A549 (cell line): ENCODE measurements around the gene TCL1A. TPM values are rescaled to one million over a fixed set of nuclear protein-coding genes. Genes with fewer than 3 reads are reported as not detected.

Source experiments
- ATAC-seq, 2 experiments: fragments of 200-7000 bp in 1 of 2; fragments of >200 bp in 1 of 2; cut with Nextera tagmentation in 1 of 2; cut with Tn5 transposase in 1 of 2; 3 replicates each; pipeline versions ENCODE4 v1.8.0 to v1.9.1; 2018 to 2020; ENCODE audit warnings: mild to moderate bottlenecking in 1 of 2, moderate library complexity in 1 of 2
- CTCF ChIA-PET: fragments of 300-600 bp; sonication (Branson Sonifier 250); formaldehyde crosslinking; extraction: SDS; loops from one replicate; lab custom pipeline; 2021; ENCODE audit warnings: antibody characterized with exemption, inconsistent platforms; lab: Yijun Ruan, JAX
- POLR2A ChIA-PET: fragments of 350-600 bp; formaldehyde crosslinking; extraction: SDS; loops from one replicate; lab custom pipeline; 2021; ENCODE audit warnings: antibody characterized with exemption, inconsistent platforms; lab: Yijun Ruan, JAX
- DNase-seq, 2 experiments: peaks; one replicate each; pipeline versions ENCODE4 v3.0.0 to v3.0.0-alpha.2; 2011 to 2016; ENCODE audit warnings: low read depth in 1 of 2, low spot score in 1 of 2
- FAIRE-seq: peaks from 2 replicates; lab custom pipeline; 2011; peaks lifted over from hg19 to GRCh38; lab: Jason Lieb, UNC
- H3K27ac ChIP-seq, 2 experiments: fragments of >200 bp; sonication (Bioruptor Twin); formaldehyde crosslinking; 3 replicates each; pipeline ENCODE4 v1.5.1; 2016 to 2017
- H3K4me1 ChIP-seq: fragments of >200 bp; sonication (Bioruptor Twin); formaldehyde crosslinking; 3 replicates; pipeline ENCODE4 v1.6.1; 2016
- H3K4me2 ChIP-seq: fragments of >200 bp; sonication (Bioruptor Twin); formaldehyde crosslinking; 3 replicates; pipeline ENCODE4 v1.6.1; 2016
- H3K4me3 ChIP-seq: fragments of >200 bp; sonication (Bioruptor Twin); formaldehyde crosslinking; 3 replicates; pipeline ENCODE4 v1.5.1; 2016
- H3K9me3 ChIP-seq: fragments of >200 bp; sonication (Bioruptor Twin); formaldehyde crosslinking; 3 replicates; pipeline ENCODE4 v1.6.1; 2016
- ATOH8 ChIP-seq: fragments of 250-450 bp; sonication (Bioruptor Pico); IDR thresholded peaks from 2 replicates; pipeline ENCODE4 v1.5.0; 2020; ENCODE audit warnings: low read depth, mild to moderate bottlenecking, moderate library complexity
- CHD4 ChIP-seq: fragments of 200-600 bp; sonication (generic); IDR thresholded peaks from 2 replicates; pipeline ENCODE4 v1.6.1; 2016; ENCODE audit warnings: antibody characterized with exemption, mild to moderate bottlenecking, borderline replicate concordance
- E2F6 ChIP-seq: IDR thresholded peaks from 2 replicates; pipeline ENCODE4 v1.6.1; 2012; ENCODE audit warnings: low read depth, borderline replicate concordance
- EP300 ChIP-seq, 2 experiments: fragments of >200 bp; sonication (Bioruptor Twin); formaldehyde crosslinking; IDR thresholded peaks; 2 replicates in 1 of 2; 3 replicates in 1 of 2; pipeline ENCODE4 v1.6.1; 2016 to 2017
- ESRRA ChIP-seq: fragments of 150-350 bp; IDR thresholded peaks from 2 replicates; pipeline ENCODE4 v1.6.1; 2014; ENCODE audit warnings: mild to moderate bottlenecking, low read length, borderline replicate concordance
- FOSB ChIP-seq: fragments of 250-450 bp; sonication (Bioruptor Pico); IDR thresholded peaks from 2 replicates; pipeline ENCODE4 v1.5.0; 2020; ENCODE audit warnings: mild to moderate bottlenecking, moderate library complexity
- FOSL2 ChIP-seq, 2 experiments: fragments of 450-650 bp in 1 of 2; fragments of >200 bp in 1 of 2; sonication (Bioruptor Twin) in 1 of 2; formaldehyde crosslinking; IDR thresholded peaks; 2 replicates each; pipeline versions ENCODE4 v1.5.0 to v1.6.1; 2016 to 2020; ENCODE audit warnings: mild to moderate bottlenecking in 1 of 2, moderate library complexity in 1 of 2
- FOXS1 ChIP-seq: fragments of 250-450 bp; sonication (Bioruptor Pico); IDR thresholded peaks from 2 replicates; pipeline ENCODE4 v1.5.0; 2020; ENCODE audit warnings: mild to moderate bottlenecking, moderate library complexity
- HOXA7 ChIP-seq: fragments of 250-450 bp; sonication (Bioruptor Pico); IDR thresholded peaks from 2 replicates; pipeline ENCODE4 v1.5.0; 2020; ENCODE audit warnings: mild to moderate bottlenecking, moderate library complexity
- HOXB13 ChIP-seq: fragments of 250-450 bp; sonication (Bioruptor Pico); IDR thresholded peaks from 2 replicates; pipeline ENCODE4 v1.5.0; 2020; ENCODE audit warnings: low read depth, mild to moderate bottlenecking, moderate library complexity
- MYC ChIP-seq: IDR thresholded peaks from 2 replicates; pipeline ENCODE4 v1.6.1; 2012; ENCODE audit warnings: mild to moderate bottlenecking, inconsistent platforms, low read length, improper control_type of control experiment, borderline replicate concordance
- PBX3 ChIP-seq: IDR thresholded peaks from 2 replicates; pipeline ENCODE4 v1.6.1; 2012
- PHF8 ChIP-seq: fragments of 200-600 bp; sonication (generic); IDR thresholded peaks from 2 replicates; pipeline ENCODE4 v1.6.1; 2016; ENCODE audit warnings: low read depth, mild to moderate bottlenecking, antibody characterized with exemption, moderate library complexity, borderline replicate concordance
- POLR2A ChIP-seq: IDR thresholded peaks from 2 replicates; pipeline ENCODE4 v1.6.1; 2012; ENCODE audit warnings: mild to moderate bottlenecking, low read length
- RARB ChIP-seq: fragments of 250-450 bp; sonication (Bioruptor Pico); IDR thresholded peaks from 2 replicates; pipeline ENCODE4 v1.8.0; 2021; ENCODE audit warnings: mild to moderate bottlenecking, moderate library complexity
- ZNF302 ChIP-seq: fragments of 250-450 bp; sonication (Bioruptor Pico); IDR thresholded peaks from 2 replicates; pipeline ENCODE4 v1.9.0; 2021; ENCODE audit warnings: inconsistent platforms, mild to moderate bottlenecking, moderate library complexity
- ZSCAN20 ChIP-seq: fragments of 250-450 bp; sonication (Bioruptor Pico); IDR thresholded peaks from 2 replicates; pipeline ENCODE4 v1.8.0; 2022; ENCODE audit warnings: mild to moderate bottlenecking, moderate library complexity
- WGBS: methylation state at CpG from one replicate; pipeline ENCODE4 v1.1.6; 2017; ENCODE audit errors: missing lambda C conversion rate; 5-methylcytosine and 5-hydroxymethylcytosine counted together
- polyA plus RNA-seq, 4 experiments: library from polyadenylated mRNA; depleted of rRNA in 3 of 4; stranded (reverse); fragments of >200 nt; fragmentation: RNase III in 1 of 4; extraction: RNeasy Plus Mini Kit Qiagen cat#74134 plus additional on column Dnase treatment in 1 of 4; gene quantifications; 2 replicates in 3 of 4; 3 replicates in 1 of 4; pipeline ENCODE4 v1.2.3, GENCODE V29; 2011 to 2017

Gene TCL1A
- polyA plus RNA-seq, 2 of the 4 experiments (the other 2 are of a cell fraction), result not detected

- 22% methylated on average over 4 of the region's 4 CpGs for WGBS
- no peak for FAIRE-seq
- no peak for TF ChIP-seq EP300 (IDR thresholded peaks at IDR 0.05)
- no peak for TF ChIP-seq ZSCAN20 (CRISPR knock-in tag)
- TF ChIP-seq ZNF302 (CRISPR knock-in tag), result no peak
- TF ChIP-seq MYC, result no peak
- no peak for TF ChIP-seq ATOH8 (CRISPR knock-in tag)
- TF ChIP-seq CHD4, result no peak
- TF ChIP-seq HOXB13 (CRISPR knock-in tag), result no peak
- TF ChIP-seq POLR2A, result no peak
These were observed 36.6 kb downstream of the TCL1A start for GRCh38 chr14:95677179-95677835.

GRCh38 chr14:95675486-95675885 is 38.4 kb downstream of the TCL1A start:
- Histone ChIP-seq H3K27ac (no peak overlapping the region), H3K4me2 (no peak overlapping the region), H3K4me3 (no peak overlapping the region), H3K4me1 (no peaks in the 10 kb centered on the region), H3K9me3 (no peaks in the 10 kb centered on the region)
- ChIA-PET CTCF (no interaction called here), POLR2A (no interaction called here)
- FAIRE-seq (no peak), ATAC-seq (no peak), DNase-seq (no peak)
- 31% methylated on average over 4 of the region's 4 CpGs for WGBS
- TF ChIP-seq HOXA7 (no peak), FOXS1 (CRISPR knock-in tag) (no peak), EP300 (IDR thresholded peaks at IDR 0.05) (no peak), E2F6 (no peak), CHD4 (no peak), RARB (CRISPR knock-in tag) (no peak), PHF8 (no peak), PBX3 (no peak), FOSL2 (IDR thresholded peaks at IDR 0.05) (no peak), FOSL2 (CRISPR knock-in tag; IDR thresholded peaks at IDR 0.05) (no peak)

More at GRCh38 chr14:95677179-95677835, 36.6 kb downstream of the TCL1A start:
- ChIA-PET CTCF (no interaction called here), POLR2A (no interaction called here)
- Histone ChIP-seq H3K9me3 (no peaks in the 10 kb centered on the region), H3K4me1 (no peaks in the 10 kb centered on the region), H3K4me2 (no peak overlapping the region), H3K4me3 (no peak overlapping the region), H3K27ac (no peak overlapping the region)
- no peak for DNase-seq
- no peak for ATAC-seq

GRCh38 chr14:95674613-95675012 is 39.3 kb downstream of the TCL1A start:
- H3K9me3 ChIP-seq, result no peaks in the 10 kb centered on the region
- no peak for TF ChIP-seq FOSB (CRISPR knock-in tag)
- no peak for TF ChIP-seq CHD4
- no peak for TF ChIP-seq ESRRA
- TF ChIP-seq RARB (CRISPR knock-in tag), result no peak
- no peak for TF ChIP-seq HOXA7
- DNase-seq (no peak), ATAC-seq (no peak), FAIRE-seq (no peak)
- H3K4me2 ChIP-seq, result no peak overlapping the region
- ChIA-PET POLR2A (no interaction called here), CTCF (interaction anchor here (0.6 to 1.3 kb wide), 2 partner anchors 23 to 283 kb away, joined by 3 read pairs; no protein-coding TSS in a partner anchor)
- no peak overlapping the region for H3K4me3 ChIP-seq
- no peak overlapping the region for H3K27ac ChIP-seq
- WGBS, result 7% methylated on average over 4 of the region's 4 CpGs
- H3K4me1 ChIP-seq, result no peaks in the 10 kb centered on the region
